A673 (cell line): ENCODE measurements around the gene GRIN2C. TPM values are rescaled to one million over a fixed set of nuclear protein-coding genes. Genes with fewer than 3 reads are reported as not detected.
"Not testable (repeated sequence)": the region's sequence is repeated elsewhere in the genome, so short reads cannot be mapped to it uniquely, and the experiment has no call there.

ENCODE experiments used
- BruUV-seq: library from RNA; stranded (reverse); fragments of 400-500 nt; replicated peaks from 2 replicates; lab custom pipeline; 2021; lab: Mats Ljungman, UMichigan
- CTCF ChIA-PET: fragments of 300-600 bp; sonication (Branson Sonifier 250); formaldehyde crosslinking; loops from one replicate; lab custom pipeline; 2022; ENCODE audit warnings: antibody characterized with exemption; lab: Charles Lee
- POLR2A ChIA-PET: fragments of 300-600 bp; sonication (Branson Sonifier 250); formaldehyde crosslinking; loops from one replicate; lab custom pipeline; 2022; ENCODE audit warnings: antibody characterized with exemption; ENCODE audit not compliant: low non-redundant PET; lab: Charles Lee
- DNase-seq: peaks from one replicate; pipeline ENCODE4 v3.0.0-alpha.2; 2015; ENCODE audit warnings: low spot score
- H3K27ac ChIP-seq: fragments of 200-600 bp; sonication (generic); 2 replicates; pipeline ENCODE4 v1.5.1; 2016; ENCODE audit warnings: mixed run types, low read depth, mild to moderate bottlenecking, mixed read lengths, antibody characterized with exemption, low read length; ENCODE audit not compliant: poor library complexity, severe bottlenecking
- H3K27me3 ChIP-seq: fragments of 200-600 bp; sonication (generic); replicated peaks from 2 replicates; pipeline ENCODE4 v1.6.1; 2017; ENCODE audit warnings: mixed run types, low read depth, mild to moderate bottlenecking, mixed read lengths, antibody characterized with exemption, low read length; ENCODE audit not compliant: insufficient read depth, poor library complexity
- H3K36me3 ChIP-seq: fragments of 200-600 bp; sonication (generic); 2 replicates; pipeline ENCODE4 v1.6.1; 2016; ENCODE audit warnings: mixed run types, mild to moderate bottlenecking, mixed read lengths, antibody characterized with exemption, low read length; ENCODE audit not compliant: insufficient read depth, poor library complexity, severe bottlenecking
- H3K4me1 ChIP-seq: fragments of 200-600 bp; sonication (generic); 2 replicates; pipeline ENCODE4 v1.6.1; 2017; ENCODE audit warnings: mixed run types, mild to moderate bottlenecking, mixed read lengths, antibody characterized with exemption, low read length; ENCODE audit not compliant: insufficient read depth, poor library complexity, severe bottlenecking
- H3K4me3 ChIP-seq: fragments of 200-600 bp; sonication (generic); 2 replicates; pipeline ENCODE4 v1.5.1; 2016; ENCODE audit warnings: low read depth, mixed run types, mild to moderate bottlenecking, mixed read lengths, low read length; ENCODE audit not compliant: poor library complexity, severe bottlenecking
- H3K9me3 ChIP-seq: fragments of 200-600 bp; sonication (generic); 2 replicates; pipeline ENCODE4 v1.6.1; 2016; ENCODE audit warnings: mixed run types, low read depth, mild to moderate bottlenecking, mixed read lengths, antibody characterized with exemption, low read length; ENCODE audit not compliant: poor library complexity, severe bottlenecking
- CTCF ChIP-seq: fragments of 300-800, 200-600 bp; sonication (generic); conservative IDR thresholded peaks from 2 replicates; pipeline ENCODE4 v1.5.1; 2017; ENCODE audit warnings: low read depth, mild to moderate bottlenecking, antibody characterized with exemption, low read length, moderate library complexity, mixed read lengths
- EZH2 ChIP-seq: fragments of 200-600 bp; sonication (generic); IDR thresholded peaks from 2 replicates; pipeline ENCODE4 v1.6.1; 2017; ENCODE audit warnings: borderline replicate concordance, low read depth, mild to moderate bottlenecking, mixed read lengths, antibody characterized with exemption, low read length; ENCODE audit not compliant: poor library complexity, severe bottlenecking
- intact Hi-C: fragments of 100-400 bp; cut with micrococcal nuclease; formaldehyde crosslinking; loops from one replicate; pipeline ENCODE4 v1.10.0; 2022; ENCODE audit not compliant: unreplicated experiment
- total RNA-seq: library from RNA; stranded (reverse); gene quantifications from 2 replicates; pipeline ENCODE4 v1.2.3, GENCODE V29; 2021

The GRIN2C gene
- total RNA-seq, 1 experiment from 2014 or later, result 0.09 TPM

- POLR2A ChIA-PET, result no interaction called here
- DNase-seq, result peak; percentile 35
- no peak overlapping the region for H3K4me3 ChIP-seq
- intact Hi-C loops, result no loop called here
- no TSS peak for BruUV-seq
- H3K27ac ChIP-seq, result no peak overlapping the region
- H3K9me3 ChIP-seq, result no peaks in the 10 kb centered on the region
- no peaks in the 10 kb centered on the region for H3K36me3 ChIP-seq
- H3K27me3 ChIP-seq, result no peaks in the 10 kb centered on the region
- CTCF ChIA-PET, result interaction anchor here (0.6 kb wide), 1 partner anchor 88 kb away, joined by 4 read pairs; no protein-coding TSS in a partner anchor
- H3K4me1 ChIP-seq, result peaks cover 23% of the 10 kb centered on the region
- TF ChIP-seq CTCF (no peak), EZH2 (no peak)
Measured at GRCh38 chr17:74870512-74870911, 10.8 kb upstream of the GRIN2C start.

GRCh38 chr17:74870028-74870427 is 10.3 kb upstream of the GRIN2C start:
- intact Hi-C loops, H3K9me3 ChIP-seq, H3K36me3 ChIP-seq, H3K27me3 ChIP-seq, POLR2A ChIA-PET, H3K4me3 ChIP-seq, H3K27ac ChIP-seq, DNase-seq, BruUV-seq: not testable (repeated sequence)
- peaks cover 23% of the 10 kb centered on the region for H3K4me1 ChIP-seq
- CTCF ChIA-PET, result interaction anchor here (0.6 kb wide), 2 partner anchors 87 to 129 kb away, joined by 3 to 4 read pairs; no protein-coding TSS in a partner anchor

GRCh38 chr17:74868908-74869255 is 9.2 kb upstream of the GRIN2C start:
- no peak for DNase-seq
- ChIA-PET POLR2A (no interaction called here), CTCF (no interaction called here)
- intact Hi-C loops, result no loop called here
- Histone ChIP-seq H3K36me3 (no peaks in the 10 kb centered on the region), H3K27ac (no peak overlapping the region), H3K4me3 (no peak overlapping the region), H3K4me1 (peaks cover 20% of the 10 kb centered on the region), H3K9me3 (no peaks in the 10 kb centered on the region), H3K27me3 (no peaks in the 10 kb centered on the region)
- TF ChIP-seq EZH2 (no peak), CTCF (no peak)
- no TSS peak for BruUV-seq

- intact Hi-C loops, result no loop called here
- no TSS peak for BruUV-seq
- Histone ChIP-seq H3K27me3 (no peaks in the 10 kb centered on the region), H3K4me3 (no peak overlapping the region), H3K4me1 (peaks cover 17% of the 10 kb centered on the region), H3K27ac (no peak overlapping the region), H3K36me3 (no peaks in the 10 kb centered on the region), H3K9me3 (no peaks in the 10 kb centered on the region)
- no peak for TF ChIP-seq EZH2
- no peak for TF ChIP-seq CTCF
- ChIA-PET CTCF (no interaction called here), POLR2A (no interaction called here)
- no peak for DNase-seq
Measured at GRCh38 chr17:74868251-74868907, 8.7 kb upstream of the GRIN2C start.
